HG03196 (cell line): ENCODE data around the gene WDFY2.
"Not testable (repeated sequence)": the region's sequence is repeated elsewhere in the genome, so short reads cannot be mapped to it uniquely, and the experiment has no call there.

Experiments used
- ATAC-seq: cut with Tn5 transposase; IDR thresholded peaks from one replicate; pipeline ENCODE4 v1.9.1; 2021; ENCODE audit not compliant: unreplicated experiment

Gene WDFY2

GRCh38 chr13:51629491-51630287 lies 45.4 kb downstream of the WDFY2 start:
- ATAC-seq: no peak

- ATAC-seq: no peak
These were observed 46.0 kb downstream of the WDFY2 start for GRCh38 chr13:51630288-51630615.

- no peak for ATAC-seq
These were observed 48.5 kb downstream of the WDFY2 start for GRCh38 chr13:51632591-51633362.

GRCh38 chr13:51635137-51635878 lies 51.0 kb downstream of the WDFY2 start:
- ATAC-seq: no peak

GRCh38 chr13:51636349-51636890 lies 52.2 kb downstream of the WDFY2 start:
- ATAC-seq: no peak

- ATAC-seq: no peak
These were observed 53.6 kb downstream of the WDFY2 start for GRCh38 chr13:51637852-51638215.

- no peak for ATAC-seq
These were observed 54.1 kb downstream of the WDFY2 start for GRCh38 chr13:51638216-51638871.

GRCh38 chr13:51639171-51639570 lies 54.9 kb downstream of the WDFY2 start:
- no peak for ATAC-seq

GRCh38 chr13:51640696-51641095 lies 56.4 kb downstream of the WDFY2 start:
- not testable (repeated sequence) for ATAC-seq

- ATAC-seq: no peak
These were observed 59.0 kb downstream of the WDFY2 start for GRCh38 chr13:51643105-51643881.

- ATAC-seq: no peak
These were observed 59.6 kb downstream of the WDFY2 start for GRCh38 chr13:51643882-51644281.

GRCh38 chr13:51644654-51645053 lies 60.4 kb downstream of the WDFY2 start:
- no peak for ATAC-seq

- ATAC-seq: no peak
These were observed 60.9 kb downstream of the WDFY2 start for GRCh38 chr13:51645154-51645650.

GRCh38 chr13:51645761-51646670 lies 61.8 kb downstream of the WDFY2 start:
- no peak for ATAC-seq

GRCh38 chr13:51647067-51647466 lies 62.8 kb downstream of the WDFY2 start:
- no peak for ATAC-seq

- ATAC-seq: not testable (repeated sequence)
These were observed 67.9 kb downstream of the WDFY2 start for GRCh38 chr13:51652193-51652592.

GRCh38 chr13:51659276-51660127 lies 75.2 kb downstream of the WDFY2 start:
- ATAC-seq: no peak

- ATAC-seq: no peak
These were observed 76.6 kb downstream of the WDFY2 start for GRCh38 chr13:51660813-51661212.
